ENCODE results near the gene ALDH1A3.

DNA sequence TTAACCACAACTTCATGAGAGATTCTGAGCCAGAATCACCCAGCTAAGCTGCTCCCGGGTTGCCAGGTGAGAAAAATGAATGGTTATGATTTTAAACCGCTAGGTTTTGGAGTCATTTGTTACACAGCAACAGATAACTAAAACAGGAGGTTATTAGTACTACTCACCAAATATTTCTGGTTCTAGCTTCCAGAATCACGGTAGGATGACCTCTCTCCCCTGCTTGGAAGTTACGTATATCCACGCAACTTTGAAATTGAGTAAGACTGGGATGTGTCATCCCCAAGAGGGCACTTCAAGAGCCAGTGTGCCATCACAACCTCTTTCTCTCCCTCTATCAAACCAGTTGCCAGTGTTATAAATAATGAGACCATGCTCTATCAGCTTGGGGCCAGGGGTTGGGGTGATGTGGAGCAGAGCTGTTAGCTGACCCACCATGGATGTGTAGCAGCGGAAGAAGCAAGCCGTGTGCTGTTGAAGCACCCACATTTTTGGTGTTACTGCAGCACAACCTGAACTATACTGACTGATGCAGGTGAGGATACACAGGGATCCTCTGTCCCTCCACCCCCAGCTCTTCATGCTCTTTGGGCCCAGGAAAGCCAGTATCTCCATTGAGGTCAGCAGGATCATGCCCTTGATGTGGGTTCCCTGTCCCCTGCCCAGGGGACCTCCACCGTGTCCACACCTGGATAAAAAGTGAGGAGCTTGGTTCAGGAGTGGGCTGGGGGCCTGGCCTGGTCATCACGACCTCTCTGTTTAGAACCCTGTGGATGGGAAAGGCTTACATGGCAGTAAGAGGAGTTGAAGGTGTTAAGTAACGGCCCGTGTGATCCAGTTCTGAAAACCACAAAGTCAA lies 19.4 kb upstream of the ALDH1A3 start:
- TF ChIP-seq, protein P1, sequence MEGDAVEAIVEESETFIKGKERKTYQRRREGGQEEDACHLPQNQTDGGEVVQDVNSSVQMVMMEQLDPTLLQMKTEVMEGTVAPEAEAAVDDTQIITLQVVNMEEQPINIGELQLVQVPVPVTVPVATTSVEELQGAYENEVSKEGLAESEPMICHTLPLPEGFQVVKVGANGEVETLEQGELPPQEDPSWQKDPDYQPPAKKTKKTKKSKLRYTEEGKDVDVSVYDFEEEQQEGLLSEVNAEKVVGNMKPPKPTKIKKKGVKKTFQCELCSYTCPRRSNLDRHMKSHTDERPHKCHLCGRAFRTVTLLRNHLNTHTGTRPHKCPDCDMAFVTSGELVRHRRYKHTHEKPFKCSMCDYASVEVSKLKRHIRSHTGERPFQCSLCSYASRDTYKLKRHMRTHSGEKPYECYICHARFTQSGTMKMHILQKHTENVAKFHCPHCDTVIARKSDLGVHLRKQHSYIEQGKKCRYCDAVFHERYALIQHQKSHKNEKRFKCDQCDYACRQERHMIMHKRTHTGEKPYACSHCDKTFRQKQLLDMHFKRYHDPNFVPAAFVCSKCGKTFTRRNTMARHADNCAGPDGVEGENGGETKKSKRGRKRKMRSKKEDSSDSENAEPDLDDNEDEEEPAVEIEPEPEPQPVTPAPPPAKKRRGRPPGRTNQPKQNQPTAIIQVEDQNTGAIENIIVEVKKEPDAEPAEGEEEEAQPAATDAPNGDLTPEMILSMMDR (IDR thresholded peaks at IDR 0.05) = no peak
- TF ChIP-seq POLR2A (IDR thresholded peaks at IDR 0.05) = no peak
